HG03039 (cell line): ENCODE measurements around the gene TMEM106C.

Experiments used
- ATAC-seq: cut with Tn5 transposase; IDR thresholded peaks from one replicate; pipeline ENCODE4 v1.9.1; 2021; ENCODE audit warnings: mild to moderate bottlenecking, moderate library complexity; ENCODE audit not compliant: unreplicated experiment

Gene TMEM106C, protein sequence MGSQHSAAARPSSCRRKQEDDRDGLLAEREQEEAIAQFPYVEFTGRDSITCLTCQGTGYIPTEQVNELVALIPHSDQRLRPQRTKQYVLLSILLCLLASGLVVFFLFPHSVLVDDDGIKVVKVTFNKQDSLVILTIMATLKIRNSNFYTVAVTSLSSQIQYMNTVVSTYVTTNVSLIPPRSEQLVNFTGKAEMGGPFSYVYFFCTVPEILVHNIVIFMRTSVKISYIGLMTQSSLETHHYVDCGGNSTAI

DNA sequence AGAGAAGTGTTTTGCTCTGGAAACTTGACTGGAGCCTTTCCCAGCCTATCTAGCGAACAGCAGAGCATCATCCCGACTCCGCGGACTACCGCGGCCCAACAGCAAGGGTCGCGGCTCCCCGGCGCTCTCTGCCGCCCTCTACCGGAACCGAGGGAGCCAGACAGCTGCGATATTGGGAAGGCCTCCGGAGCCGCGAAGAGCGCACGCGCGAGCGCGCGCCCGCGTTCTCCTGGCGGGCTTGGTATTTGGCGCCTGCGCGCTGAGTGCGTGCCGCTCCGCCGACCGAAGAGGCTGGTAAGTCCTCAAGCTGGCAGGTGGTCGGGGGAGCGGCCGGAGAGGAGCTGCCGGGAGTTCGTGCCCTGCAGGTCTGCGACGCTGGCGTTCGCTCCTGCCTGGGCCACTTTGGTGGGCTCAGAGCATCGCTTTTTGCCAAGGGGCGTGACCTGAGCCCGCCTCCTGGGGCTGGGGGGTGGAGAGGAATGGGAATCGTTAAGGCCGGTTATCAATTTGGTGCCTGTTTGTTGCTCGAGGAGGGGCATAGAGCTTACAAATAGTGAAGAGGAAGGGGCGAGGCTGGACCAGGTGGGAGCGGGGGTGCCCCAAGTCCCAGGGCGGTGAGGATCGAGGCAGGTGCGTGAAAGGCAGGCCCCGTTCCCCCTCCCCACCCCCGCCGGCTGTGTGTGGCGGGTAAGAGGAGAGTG lies at the start of gene TMEM106C:
TSS of gene TMEM106C (plus strand) at position 257 of the 701 bp plus-strand sequence. CDS start 641 bp downstream, outside the sequence.
- ATAC-seq, result peak; percentile 83

DNA sequence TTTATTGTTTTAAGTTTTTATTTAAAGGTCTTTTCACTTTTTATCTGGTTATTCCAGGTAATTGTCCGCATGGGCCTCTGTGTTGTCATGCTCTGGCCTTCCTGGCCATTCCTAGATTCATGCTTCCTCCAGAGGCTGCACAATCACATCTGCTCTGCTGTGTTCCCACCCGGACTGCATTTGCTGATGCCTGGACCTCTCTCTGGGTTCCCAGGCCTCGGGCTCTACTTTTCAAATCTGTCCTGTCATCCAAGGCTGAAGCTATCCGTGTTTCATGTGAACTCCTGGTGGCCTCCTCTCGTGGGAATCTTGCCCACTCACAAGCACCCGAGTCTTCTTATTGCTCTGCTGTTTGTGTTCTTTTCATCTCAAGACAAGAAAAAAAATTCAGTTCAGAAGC lies 42.5 kb upstream of the TMEM106C start:
- no peak for ATAC-seq

DNA sequence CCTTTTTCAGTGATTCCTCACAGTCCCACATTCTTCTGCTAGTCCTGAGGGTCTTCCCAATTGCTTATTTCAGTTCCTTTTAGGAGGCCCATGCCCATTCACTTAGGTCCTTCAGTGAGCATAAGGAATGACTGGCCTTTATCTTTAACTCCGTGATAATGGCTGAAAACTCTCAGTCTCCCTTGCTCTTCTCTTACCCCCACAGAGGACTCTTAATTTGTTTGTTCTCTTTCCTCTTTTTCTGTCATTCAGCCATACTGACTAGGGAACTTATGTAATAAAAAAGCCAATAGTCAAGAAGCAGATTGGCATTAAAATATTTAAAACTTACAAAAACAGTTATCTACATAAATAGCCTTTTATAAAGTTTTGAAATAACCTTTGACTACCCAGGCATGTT lies 41.5 kb upstream of the TMEM106C start:
- no peak for ATAC-seq

DNA sequence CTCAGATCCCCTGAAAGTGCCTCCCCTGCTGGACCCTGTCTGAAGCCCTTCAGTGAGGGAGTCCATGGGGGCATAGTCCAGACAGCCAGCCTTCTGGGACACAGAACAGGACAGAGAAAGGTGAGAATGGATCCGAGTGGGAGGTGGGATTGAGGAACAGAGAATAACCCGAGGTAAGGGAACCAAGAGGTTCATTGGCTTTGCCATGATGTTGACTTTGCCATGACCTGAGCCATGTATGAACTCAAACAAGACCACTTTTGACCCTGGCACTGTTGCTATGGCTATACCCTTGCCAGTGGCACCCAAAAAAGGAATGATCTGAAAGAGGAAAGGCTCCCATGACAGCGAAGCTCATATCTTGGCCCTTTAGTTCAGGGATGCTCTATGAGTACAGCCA lies 36.0 kb upstream of the TMEM106C start:
- ATAC-seq, result no peak

DNA sequence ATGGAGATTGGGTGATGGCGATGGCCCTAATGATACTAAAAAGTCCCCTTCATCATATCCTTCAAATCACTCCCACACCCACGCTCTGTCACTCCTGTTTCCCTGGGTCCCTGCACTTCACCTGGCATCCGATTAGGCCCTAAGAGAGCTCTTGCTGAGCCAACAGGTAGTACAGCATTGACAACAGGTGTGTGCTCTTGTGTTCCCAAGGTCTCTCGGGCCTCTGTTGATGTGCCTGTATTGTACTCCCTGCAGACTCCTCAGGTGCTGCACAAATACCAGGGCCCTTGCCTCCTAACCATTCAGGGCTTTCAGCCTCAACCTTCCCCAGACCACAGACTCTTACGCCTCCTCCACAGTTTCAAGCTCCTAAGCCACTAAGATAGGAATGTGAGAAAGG lies 32.8 kb upstream of the TMEM106C start:
- ATAC-seq, result no peak

DNA sequence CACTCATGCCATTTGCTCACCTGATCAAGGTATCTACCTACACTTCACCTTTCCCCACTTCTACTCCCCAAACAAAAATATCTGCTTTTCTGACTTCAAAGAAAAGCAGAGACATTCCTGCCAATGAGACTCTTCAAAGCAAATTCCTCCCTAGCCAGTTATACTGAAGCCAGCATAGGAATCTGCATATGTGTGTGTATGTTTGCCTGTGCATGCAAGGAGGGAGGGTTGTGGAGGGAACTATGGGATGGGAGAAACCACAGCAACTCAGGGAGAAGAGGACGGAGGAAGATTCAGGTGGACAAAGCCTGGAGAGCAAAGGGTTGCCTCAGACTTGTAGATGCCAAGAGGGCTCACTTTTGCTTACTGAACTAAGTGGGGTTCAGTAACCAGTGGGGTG lies 32.2 kb upstream of the TMEM106C start:
- no peak for ATAC-seq

DNA sequence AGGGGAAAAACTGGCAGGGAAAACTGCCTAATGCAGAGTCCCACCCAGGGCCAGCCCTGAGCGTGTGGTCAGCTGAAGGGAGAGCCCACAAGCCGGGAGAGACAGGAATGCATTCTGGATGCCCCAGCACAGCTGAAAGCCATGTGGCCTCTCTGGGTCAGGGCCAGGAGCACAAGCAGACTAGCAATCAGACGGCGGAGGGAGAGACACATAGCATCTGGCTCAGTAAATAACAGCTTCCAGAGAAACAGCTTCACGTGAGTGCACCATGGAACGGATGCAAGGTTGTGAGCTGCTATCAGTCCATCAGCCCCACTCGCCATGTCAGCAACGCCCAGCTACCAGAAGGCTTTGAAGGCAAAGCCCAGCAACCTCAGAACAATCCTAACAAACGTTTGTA lies 28.2 kb upstream of the TMEM106C start:
- no peak for ATAC-seq

DNA sequence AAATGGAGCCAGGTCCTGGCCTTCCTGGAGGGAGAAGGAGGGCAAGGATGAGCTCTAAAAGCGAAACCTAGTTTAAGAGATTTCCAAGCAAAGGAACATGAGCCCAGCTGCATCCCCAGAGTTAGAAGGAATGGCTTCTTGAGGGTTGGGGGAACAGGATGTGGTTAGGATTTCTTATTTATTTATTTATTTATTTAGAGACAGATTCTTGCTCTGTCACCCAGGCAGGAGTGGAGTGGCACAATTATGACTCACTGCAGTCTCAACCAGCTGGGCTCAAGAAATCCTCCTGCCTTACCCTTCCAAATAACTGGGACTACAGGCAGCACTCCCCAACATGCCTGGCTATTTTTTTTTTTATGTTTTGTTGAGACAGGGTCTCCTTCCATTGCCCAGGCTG lies 25.3 kb upstream of the TMEM106C start:
- ATAC-seq, result no peak

DNA sequence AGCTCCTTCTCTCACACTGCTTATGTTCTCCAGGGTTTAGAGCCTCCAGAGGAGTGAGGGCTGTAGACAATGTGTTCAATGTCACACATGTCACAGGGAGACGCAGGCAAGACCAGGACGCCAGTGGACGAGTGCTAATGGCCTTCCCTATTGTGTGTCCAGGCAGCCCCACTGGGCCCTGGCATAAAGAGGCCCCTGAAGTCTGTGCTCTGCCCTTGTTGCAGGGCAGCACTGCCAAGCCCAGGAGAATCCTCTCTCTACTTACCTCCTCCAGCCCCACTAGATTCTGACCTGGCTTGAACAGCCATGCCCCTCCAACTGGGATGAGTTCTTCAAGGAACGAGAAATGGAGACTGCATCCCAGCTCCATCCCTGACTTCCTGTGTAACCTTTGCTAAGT lies 24.8 kb upstream of the TMEM106C start:
- no peak for ATAC-seq

DNA sequence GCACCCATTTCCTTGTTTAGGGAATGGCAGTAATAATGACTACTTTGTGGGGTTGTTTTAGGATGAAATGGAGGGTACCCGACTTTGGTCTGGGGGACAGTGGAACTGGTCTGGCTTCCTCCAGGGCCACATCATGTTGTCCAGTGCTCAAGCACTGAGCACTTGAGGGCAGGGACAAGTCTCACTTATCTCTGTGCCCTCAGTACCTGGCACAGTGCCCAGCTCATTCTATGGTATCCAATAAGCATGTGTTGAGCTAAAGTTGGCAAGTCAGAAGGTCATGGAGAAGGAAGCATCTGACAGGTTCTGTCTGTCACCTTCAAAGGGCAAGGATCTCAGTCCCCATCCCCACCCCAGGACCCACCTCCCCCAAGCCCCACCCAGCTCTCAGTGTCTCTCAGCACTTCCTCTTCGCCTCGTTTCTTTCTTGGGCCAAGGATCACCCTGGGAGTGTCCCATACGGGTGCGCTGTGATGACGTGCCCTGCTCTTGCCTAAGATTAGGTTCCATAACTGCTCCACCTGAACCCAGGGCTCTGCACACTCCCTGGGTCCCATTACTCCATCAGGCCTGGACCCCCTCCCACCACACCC lies 24.3 kb upstream of the TMEM106C start:
- no peak for ATAC-seq

DNA sequence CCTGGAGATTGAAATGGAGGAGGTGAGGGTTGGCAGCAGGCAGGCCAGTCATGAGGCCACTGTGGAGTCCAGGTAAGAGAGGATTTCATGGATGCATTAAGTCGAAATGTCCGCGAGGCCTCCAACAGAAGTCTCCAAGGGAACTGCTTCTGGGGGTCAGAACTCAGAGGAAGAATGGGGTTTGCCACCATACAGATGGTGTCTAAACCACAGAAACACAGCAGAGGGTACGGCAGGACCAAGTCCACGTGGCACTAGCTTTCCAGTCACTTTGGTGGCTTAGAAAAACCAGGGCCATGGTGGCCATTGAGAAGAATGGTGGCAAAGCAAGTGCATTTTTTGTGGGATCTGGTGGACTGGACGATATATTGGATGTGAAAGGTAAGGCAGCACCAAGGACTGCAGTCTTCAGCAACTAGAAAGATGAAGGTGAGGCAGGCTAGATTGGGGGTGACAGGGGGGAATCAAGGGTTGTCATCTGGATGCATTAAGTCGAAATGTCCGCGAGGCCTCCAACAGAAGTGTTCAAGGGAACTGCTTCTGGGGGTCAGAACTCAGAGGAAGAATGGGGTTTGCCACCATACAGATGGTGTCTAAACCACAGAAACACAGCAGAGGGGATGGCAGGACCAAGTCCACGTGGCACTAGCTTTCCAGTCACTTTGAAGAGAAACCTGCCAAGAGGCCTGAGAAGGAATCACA lies 22.5 kb upstream of the TMEM106C start:
- ATAC-seq, result no peak

DNA sequence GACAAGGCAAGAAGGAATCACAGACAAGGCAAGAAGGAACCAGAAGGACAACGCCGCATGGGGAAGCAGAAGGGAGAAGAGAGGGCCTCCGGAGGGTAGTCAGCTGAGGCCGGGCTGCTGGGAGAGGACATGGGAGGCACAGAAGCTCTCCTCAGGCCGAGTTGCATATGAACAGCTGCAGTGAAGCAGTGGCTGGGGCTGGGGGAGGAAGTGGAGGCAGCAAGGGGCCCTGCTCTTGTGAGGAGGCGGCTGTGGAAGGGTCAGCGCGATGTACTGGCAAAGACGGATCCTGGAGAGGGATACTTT lies 22.0 kb upstream of the TMEM106C start:
- ATAC-seq, result no peak

DNA sequence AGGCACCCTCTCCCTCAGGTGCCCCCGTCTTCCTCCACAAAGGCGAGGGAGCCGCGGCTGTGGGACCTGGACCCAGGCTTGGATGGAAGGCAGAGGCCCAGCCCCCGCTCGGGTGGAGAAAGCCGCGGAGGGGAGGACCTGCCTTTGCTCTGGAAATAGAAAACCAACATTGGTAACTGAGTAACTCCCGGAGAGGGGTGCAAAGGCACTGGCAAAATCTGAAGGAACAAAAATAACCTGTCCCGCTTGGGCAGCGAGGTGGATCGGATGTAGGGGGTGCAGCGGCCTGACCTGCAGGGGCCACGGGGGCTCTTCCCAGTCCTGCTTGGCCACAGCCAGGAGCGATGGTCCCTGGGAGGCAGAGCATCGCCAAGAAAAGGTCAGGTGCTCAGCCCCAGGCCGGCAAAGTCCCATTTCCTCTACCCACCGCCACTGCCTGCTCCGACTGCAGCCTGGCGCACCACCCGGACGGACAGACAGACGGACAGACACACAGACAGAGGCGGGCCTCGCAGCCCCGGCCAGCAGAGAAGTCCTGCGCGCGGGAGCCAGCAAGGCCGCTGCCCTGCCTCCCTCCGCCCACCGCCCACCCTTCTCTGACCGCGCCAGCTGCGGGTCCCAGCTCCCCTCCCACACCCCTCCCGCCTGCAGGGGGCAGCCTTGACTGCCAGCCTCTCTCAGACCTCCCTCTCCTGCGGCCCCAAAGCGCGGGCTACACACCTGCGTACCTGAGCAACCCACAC lies 21.4 kb upstream of the TMEM106C start:
- no peak for ATAC-seq

DNA sequence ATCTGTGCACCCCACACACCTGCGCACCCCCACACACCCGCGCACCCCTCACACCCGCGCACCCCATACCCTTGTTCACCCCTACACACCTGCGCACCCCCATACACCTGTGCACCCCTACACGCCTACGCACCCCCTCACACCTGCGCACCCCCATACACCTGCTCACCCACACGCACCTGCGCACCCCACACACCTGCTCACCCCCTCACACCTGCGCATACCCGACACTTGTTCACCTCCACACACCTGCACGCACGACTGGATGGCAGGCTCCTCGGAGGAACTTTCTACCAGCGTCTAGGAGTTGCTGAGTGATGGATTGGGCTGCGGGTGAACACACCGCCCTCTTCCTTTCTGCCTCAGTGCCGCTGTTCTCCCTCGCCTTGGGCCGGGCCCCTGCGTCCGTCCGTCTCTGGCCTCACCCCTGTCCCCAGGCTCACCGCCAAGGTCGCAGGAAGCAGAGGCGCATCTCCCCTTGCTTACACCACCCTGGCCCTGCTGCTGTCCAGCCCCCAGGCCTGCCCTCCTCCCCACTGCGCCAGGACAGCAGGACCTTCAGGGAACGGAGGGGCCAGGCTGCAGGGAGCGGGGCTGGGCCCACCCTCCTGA lies 20.7 kb upstream of the TMEM106C start:
- no peak for ATAC-seq

DNA sequence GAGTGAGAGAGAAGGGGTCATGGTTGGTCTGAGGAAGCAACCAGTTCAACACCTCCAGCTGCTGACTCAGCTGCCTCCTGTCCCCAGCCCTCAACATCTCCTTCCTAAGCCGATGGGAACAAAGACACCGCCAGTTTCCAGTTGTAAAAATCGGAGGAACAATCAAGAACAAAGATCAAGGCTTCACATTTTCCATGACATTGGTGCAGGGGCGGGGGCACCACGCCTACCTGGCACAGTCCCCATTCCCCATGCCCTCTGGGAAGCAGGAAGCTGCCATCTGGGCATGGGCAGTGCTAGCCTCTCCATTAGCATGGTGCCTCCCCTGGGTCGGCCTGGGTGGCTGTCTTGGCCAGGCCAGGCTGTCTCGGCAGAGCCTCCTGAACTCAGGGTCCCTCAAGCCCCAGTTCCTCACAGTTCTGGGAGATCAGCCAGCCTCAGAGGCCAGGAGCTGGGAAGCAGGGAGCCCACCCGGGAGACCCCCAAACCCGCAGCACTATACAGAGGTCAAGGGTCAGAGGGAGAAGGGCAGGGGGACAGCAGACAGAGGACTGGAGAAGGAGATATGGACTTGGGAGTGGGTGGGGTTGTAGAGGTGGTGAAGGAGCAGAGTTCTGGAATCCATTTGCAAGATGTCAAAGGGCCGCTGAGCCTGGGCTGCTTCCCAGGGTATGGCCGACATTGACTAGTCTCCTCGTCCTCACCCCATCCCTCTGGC lies 19.6 kb upstream of the TMEM106C start:
- no peak for ATAC-seq

DNA sequence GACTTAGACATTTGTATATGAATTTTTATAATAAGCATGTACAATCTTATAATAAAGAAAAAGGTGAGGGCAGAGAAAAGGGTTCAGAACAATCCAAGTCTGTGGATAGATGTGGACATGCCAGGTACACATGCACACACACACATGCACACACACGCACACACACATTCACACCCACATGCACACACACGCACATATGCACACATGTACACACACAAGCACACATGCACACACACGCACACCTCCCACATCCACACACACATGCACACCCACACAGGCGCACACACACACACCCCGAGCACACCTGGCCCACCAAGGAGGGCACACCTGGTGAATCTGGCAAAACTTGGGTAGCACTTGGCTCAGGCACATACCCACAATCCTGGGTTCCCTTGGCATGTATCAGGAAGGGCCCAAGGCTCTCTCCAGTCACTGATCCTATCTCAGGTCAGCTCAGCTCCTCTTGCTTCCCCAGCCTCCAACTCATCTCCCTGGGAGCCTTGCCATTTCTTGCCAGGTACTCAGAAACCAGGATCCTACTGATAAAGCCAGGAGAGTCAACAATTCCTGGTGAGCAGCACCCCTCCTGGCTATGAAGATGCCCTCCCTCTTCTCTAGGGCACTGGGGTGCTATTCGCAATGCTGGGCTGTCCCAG lies 18.6 kb upstream of the TMEM106C start:
- ATAC-seq, result no peak

DNA sequence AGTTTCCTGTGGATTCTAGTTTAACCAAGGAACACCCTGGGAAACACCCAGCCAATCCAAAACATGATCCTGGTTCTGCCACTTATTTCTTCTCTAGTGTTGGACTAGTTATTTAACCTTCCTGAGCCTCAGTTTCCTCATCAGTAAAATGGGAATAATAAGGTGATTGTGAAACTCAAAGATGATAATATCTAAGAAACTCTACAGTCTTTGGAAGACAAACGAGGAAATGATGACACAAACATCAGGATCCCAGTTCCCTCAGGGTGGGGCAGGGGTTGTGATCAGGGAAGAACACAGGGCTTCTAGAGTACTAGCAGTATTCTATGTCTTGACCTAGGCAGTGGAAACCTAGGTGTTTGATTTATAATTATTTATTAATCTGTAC lies 18.1 kb upstream of the TMEM106C start:
- no peak for ATAC-seq

DNA sequence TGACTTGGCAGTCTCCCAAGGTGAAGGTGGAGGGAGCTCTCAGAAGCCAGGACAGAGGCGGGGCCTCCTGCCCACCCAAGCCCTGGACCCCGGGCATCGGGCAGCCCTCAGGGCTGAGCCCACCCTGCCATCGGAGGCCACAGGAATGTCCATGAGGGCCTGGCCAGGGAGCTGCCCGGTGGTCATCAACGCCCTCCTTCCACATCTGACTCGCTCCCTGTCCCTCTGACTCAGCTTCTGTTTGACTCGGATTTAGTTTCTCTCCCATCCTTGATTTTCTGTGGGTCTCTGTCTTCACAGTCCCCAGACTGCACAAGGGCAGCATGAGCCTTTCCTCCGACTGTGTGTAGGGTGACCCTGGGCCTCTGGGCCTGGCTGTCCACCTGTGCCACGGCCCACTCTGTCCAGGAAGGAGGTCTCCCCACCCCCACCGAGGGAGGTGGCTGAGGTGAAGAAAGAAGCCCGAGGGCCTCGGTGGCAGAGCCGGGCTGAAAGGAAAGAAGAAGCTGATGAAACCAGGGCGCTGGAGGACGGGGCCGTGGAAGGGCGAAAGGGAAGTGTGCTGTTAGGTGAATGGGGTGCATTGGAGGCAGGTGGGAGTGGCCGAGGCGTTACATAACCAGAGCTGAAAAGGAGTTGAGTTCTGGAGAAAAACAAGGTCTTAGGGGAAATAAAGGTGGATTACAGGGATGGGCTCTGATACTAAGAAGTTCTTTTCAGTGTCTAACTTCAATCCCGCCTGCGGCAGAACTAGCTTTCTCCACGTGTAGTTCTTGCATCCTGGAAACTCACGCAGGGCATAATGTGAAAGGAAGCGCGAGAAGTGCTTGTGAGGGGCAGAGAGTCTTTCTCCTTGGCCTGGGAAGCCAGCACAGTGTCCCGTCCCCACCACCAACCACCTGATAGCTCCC lies 16.7 kb upstream of the TMEM106C start:
- ATAC-seq, result no peak

DNA sequence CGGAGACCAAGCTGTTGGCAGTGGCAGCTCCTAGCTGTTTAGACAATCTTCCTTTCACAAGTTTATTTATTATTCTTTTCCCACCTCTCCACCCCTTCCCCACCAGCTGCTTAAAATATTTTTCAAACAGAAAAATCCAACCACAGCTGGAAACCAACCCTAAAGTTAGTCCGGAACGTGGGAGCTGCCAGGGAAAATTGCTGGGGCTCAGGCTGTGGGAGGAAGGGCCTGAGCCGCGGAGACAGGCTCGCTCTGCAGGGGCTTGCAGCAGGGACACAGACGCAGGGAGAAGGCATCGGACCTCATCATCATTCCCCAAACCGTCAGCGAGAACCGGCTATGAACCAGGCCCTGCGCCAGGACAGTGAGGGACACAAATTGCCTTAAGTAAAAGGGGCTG lies 16.1 kb upstream of the TMEM106C start:
- no peak for ATAC-seq
